ENCODE results near the gene GAL. TPM values are rescaled to one million over a fixed set of nuclear protein-coding genes. Genes with fewer than 3 reads are reported as not detected.

Gene GAL
- total RNA-seq, 4 donors from 2014 or later: 3.1 TPM; not detected in 3

- Histone ChIP-seq H3K27me3 (no peaks in the 10 kb centered on the region), H3K4me3 (replicated peaks in 1 of 3) (no peak overlapping the region), H3K27ac (no peak overlapping the region), H3K9me3 (no peaks in the 10 kb centered on the region), H3K4me1 (no peaks in the 10 kb centered on the region), H3K36me3 (no peaks in the 10 kb centered on the region)
- 21 to 38% methylated on average over 12 of the region's 12 CpGs for WGBS, 2 donors
- peak in 1 of 2 donors; percentile 19 for DNase-seq
- intact Hi-C loops (cut with DNase I): no loop called here
- TF ChIP-seq POLR2A (IDR thresholded peaks at IDR 0.05): no peak
- TF ChIP-seq CTCF (IDR thresholded peaks at IDR 0.05): no peak
These were observed 40.8 kb upstream of the GAL start for GRCh38 chr11:68643585-68643984.

GRCh38 chr11:68646832-68647231 lies 37.5 kb upstream of the GAL start:
- Histone ChIP-seq H3K27me3 (no peaks in the 10 kb centered on the region), H3K4me3 (replicated peaks in 1 of 3) (no peak overlapping the region), H3K9me3 (no peaks in the 10 kb centered on the region), H3K36me3 (no peaks in the 10 kb centered on the region), H3K4me1 (no peaks in the 10 kb centered on the region), H3K27ac (no peak overlapping the region)
- intact Hi-C loops (cut with DNase I): no loop called here
- TF ChIP-seq POLR2A (IDR thresholded peaks at IDR 0.05) (no peak), CTCF (IDR thresholded peaks at IDR 0.05) (no peak)
- WGBS, 2 donors: 100% methylated on average over 1 of the region's 1 CpG
- DNase-seq: no peak

GRCh38 chr11:68649851-68650555 lies 34.3 kb upstream of the GAL start:
- Histone ChIP-seq H3K4me1 (no peaks in the 10 kb centered on the region), H3K27me3 (no peaks in the 10 kb centered on the region), H3K36me3 (no peaks in the 10 kb centered on the region), H3K9me3 (no peaks in the 10 kb centered on the region), H3K4me3 (replicated peaks in 1 of 3) (no peak overlapping the region), H3K27ac (no peak overlapping the region)
- intact Hi-C loops (cut with DNase I): no loop called here
- TF ChIP-seq POLR2A (IDR thresholded peaks at IDR 0.05) (no peak), CTCF (IDR thresholded peaks at IDR 0.05) (no peak)
- 68 to 86% methylated on average over 36 to 37 of the region's 38 CpGs for WGBS, 2 donors
- DNase-seq: no peak

GRCh38 chr11:68650801-68651200 lies 33.5 kb upstream of the GAL start:
- no peak overlapping the region for H3K27ac ChIP-seq
- H3K27me3 ChIP-seq: no peaks in the 10 kb centered on the region
- no peak for TF ChIP-seq CTCF (IDR thresholded peaks at IDR 0.05)
- TF ChIP-seq POLR2A (IDR thresholded peaks at IDR 0.05): no peak
- no peaks in the 10 kb centered on the region for H3K9me3 ChIP-seq
- H3K36me3 ChIP-seq: no peaks in the 10 kb centered on the region
- H3K4me3 ChIP-seq (replicated peaks in 1 of 3): no peak overlapping the region
- WGBS, 2 donors: 86 to 92% methylated on average over 13 to 14 of the region's 14 CpGs
- intact Hi-C loops (cut with DNase I): no loop called here
- no peak for DNase-seq
- no peaks in the 10 kb centered on the region for H3K4me1 ChIP-seq

DNA sequence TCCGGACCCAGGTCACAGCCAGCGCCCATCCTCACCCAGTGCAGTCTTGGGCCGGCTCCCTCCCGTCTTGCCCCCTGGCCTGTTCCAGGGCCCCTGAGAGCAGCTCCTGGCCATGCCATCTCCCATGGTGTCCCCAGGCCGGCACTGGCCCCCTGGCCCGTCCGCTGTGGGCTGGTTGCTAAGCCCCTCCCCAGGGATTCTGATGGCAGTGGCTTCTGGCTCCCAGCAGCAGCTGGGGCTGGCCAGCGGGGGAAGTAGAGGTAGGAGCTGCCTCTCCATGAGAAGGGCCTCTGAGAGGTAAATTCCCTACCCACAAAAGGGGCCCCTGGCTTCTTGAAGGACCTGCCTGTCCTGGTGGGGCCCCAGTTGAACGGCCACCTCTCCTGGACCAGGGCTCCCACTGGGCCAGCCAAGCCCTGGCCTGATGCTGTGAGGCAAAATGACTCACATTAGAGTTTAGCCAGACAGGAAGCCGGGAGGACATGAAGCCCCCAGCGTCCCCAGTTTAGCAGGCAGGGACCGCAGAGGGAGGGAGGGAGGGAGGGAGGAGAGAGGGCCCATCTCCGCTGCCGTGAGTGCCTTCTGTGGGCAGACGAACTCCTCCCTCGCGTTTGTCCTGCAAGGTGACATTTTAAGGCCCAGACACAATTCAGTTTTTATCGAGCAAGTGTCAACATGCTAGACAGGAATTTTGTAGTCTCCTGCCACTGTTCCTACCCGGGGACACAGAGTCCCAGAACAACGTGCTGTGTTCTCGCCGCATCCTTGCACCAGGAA lies 32.9 kb upstream of the GAL start:
- no peaks in the 10 kb centered on the region for H3K9me3 ChIP-seq
- TF ChIP-seq POLR2A (IDR thresholded peaks at IDR 0.05) (no peak), CTCF (IDR thresholded peaks at IDR 0.05) (no peak)
- H3K27ac ChIP-seq: no peak overlapping the region
- H3K36me3 ChIP-seq: no peaks in the 10 kb centered on the region
- no peak for DNase-seq
- no peaks in the 10 kb centered on the region for H3K4me1 ChIP-seq
- WGBS, 2 donors: 39 to 68% methylated on average over 13 to 20 of the region's 22 CpGs
- intact Hi-C loops (cut with DNase I): no loop called here
- no peaks in the 10 kb centered on the region for H3K27me3 ChIP-seq
- no peak overlapping the region for H3K4me3 ChIP-seq (replicated peaks in 1 of 3)
